ENCODE measurements around the gene ADM2. TPM values are rescaled to one million over a fixed set of nuclear protein-coding genes. Genes with fewer than 3 reads are reported as not detected.

ADM2 gene
- total RNA-seq, 1 experiment from 2014 or later = 11.9 TPM

DNA sequence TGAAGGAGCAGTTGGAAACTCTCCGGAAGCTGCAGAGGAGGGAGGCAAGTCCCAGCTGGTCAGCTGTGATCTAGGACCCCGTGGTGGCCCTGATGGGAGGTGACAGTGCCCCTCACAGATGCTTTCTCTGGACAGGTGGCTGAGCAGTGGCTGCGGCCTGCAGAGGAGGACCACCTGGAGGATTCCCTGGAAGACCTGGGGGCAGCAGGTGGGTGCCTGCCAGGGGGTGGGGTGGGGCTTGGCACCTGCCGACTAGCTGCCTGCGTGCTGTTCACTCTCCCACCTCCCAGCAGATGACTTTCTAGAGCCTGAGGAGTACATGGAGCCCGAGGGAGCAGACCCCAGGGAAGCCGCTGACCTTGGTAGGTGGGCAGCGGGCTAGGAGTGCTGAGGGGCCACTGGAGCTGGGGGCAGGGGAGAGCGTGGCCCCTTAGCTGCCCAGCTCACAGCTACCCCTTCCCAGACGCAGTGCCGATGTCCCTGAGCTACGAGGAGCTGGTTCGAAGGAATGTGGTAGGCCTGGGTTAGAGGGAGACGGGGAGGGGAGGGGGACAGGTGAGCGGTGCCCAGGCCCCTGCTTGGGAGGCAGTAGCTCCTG is 41.0 kb downstream of the ADM2 start:
- peaks cover 8% of the 10 kb centered on the region for H3K27me3 Mint-ChIP-seq (ENCODE audit: low read depth)
- TF ChIP-seq, protein P1, sequence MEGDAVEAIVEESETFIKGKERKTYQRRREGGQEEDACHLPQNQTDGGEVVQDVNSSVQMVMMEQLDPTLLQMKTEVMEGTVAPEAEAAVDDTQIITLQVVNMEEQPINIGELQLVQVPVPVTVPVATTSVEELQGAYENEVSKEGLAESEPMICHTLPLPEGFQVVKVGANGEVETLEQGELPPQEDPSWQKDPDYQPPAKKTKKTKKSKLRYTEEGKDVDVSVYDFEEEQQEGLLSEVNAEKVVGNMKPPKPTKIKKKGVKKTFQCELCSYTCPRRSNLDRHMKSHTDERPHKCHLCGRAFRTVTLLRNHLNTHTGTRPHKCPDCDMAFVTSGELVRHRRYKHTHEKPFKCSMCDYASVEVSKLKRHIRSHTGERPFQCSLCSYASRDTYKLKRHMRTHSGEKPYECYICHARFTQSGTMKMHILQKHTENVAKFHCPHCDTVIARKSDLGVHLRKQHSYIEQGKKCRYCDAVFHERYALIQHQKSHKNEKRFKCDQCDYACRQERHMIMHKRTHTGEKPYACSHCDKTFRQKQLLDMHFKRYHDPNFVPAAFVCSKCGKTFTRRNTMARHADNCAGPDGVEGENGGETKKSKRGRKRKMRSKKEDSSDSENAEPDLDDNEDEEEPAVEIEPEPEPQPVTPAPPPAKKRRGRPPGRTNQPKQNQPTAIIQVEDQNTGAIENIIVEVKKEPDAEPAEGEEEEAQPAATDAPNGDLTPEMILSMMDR (conservative IDR thresholded peaks at IDR 0.05) = no peak
- no peak overlapping the region for H4K5ac ChIP-seq (ENCODE audit: insufficient read length, low read depth, low read length)

More for the DNA sequence above, 41.0 kb downstream of the ADM2 start:
- Histone ChIP-seq H3K23ac (ENCODE audit: insufficient read length, low read depth, low read length) (no peak overlapping the region), H3K23me2 (ENCODE audit: insufficient read length, low read depth, low read length, poor library complexity, severe bottlenecking) (peaks cover 3% of the 10 kb centered on the region), H3K4ac (ENCODE audit: low read depth, low read length) (no peak overlapping the region), H2BK120ac (ENCODE audit: low read depth, low read length, poor library complexity, severe bottlenecking) (no peak overlapping the region), H3K9ac (ENCODE audit: extremely low read depth, insufficient read length, low read length) (no peak overlapping the region), H4K91ac (ENCODE audit: insufficient read length, low read depth, low read length) (no peak overlapping the region), H3K9me3 (ENCODE audit: control insufficient read depth, low read depth, low read length) (no peaks in the 10 kb centered on the region), H3K56ac (ENCODE audit: insufficient read length, low read depth, low read length) (no peak overlapping the region), H3K18ac (ENCODE audit: insufficient read length, low read depth, low read length) (no peak overlapping the region), H3K4me2 (ENCODE audit: insufficient read depth, insufficient read length, low read length) (no peak overlapping the region), H3T11ph (ENCODE audit: low read length) (no peak overlapping the region), H2BK5ac (ENCODE audit: insufficient read length, low read length) (no peak overlapping the region), H2BK20ac (ENCODE audit: low read depth, low read length, poor library complexity, severe bottlenecking) (no peak overlapping the region), H2AK5ac (ENCODE audit: insufficient read length, low read length) (no peak overlapping the region), H4K8ac (replicated peaks; ENCODE audit: insufficient read length, low read depth, low read length) (no peak overlapping the region), H2BK15ac (ENCODE audit: low read depth, low read length) (no peak overlapping the region), H2AFZ (ENCODE audit: low read length) (no peak overlapping the region), H3K79me1 (ENCODE audit: insufficient read depth, low read depth, low read length, poor library complexity, severe bottlenecking) (no peaks in the 10 kb centered on the region), H4K20me1 (ENCODE audit: control insufficient read depth, insufficient read depth, insufficient read length) (no peaks in the 10 kb centered on the region), H3K27me3 (ENCODE audit: insufficient read depth, low read length) (no peaks in the 10 kb centered on the region), H3K79me2 (ENCODE audit: insufficient read depth, low read length) (no peaks in the 10 kb centered on the region), H3K27ac (ENCODE audit: insufficient read length, low read depth, low read length) (no peak overlapping the region), H3K14ac (ENCODE audit: insufficient read depth, low read length) (no peak overlapping the region), H2BK12ac (ENCODE audit: insufficient read length, low read depth, low read length) (no peak overlapping the region), H3K4me1 (ENCODE audit: insufficient read depth, low read length) (peaks cover 3% of the 10 kb centered on the region; the same call in 1 of the 2 replicates)
- H3K4me3 Mint-ChIP-seq = no peak overlapping the region
- DNase-seq = no peak
- no CpG with 5 or more reads among the region's 15 CpGs for WGBS (ENCODE audit: extremely low coverage, insufficient read length, low lambda C conversion rate)
- peaks cover 7 to 50% (median 38%) of the 10 kb centered on the region in 3 experiments; a peak in 6 of 7 replicates for H3K36me3 Mint-ChIP-seq (ENCODE audit: insufficient read depth in 1 of 3, low read depth in 3 of 3)
- H3K4me1 Mint-ChIP-seq = peaks cover 11 to 15% of the 10 kb centered on the region in 2 experiments
- no peaks in the 10 kb centered on the region for H3K9me3 Mint-ChIP-seq
- H3K27ac Mint-ChIP-seq = no peak overlapping the region
